Activated gamma-delta T cell (primary cell): ENCODE measurements around the gene CUX1.

Source experiments
- DNase-seq: peaks from one replicate; lab custom pipeline; 2025; lab: John Stamatoyannopoulos, UW

Gene CUX1

GRCh38 chr7:102073931-102074880 lies 256.8 kb downstream of the CUX1 start:
- DNase-seq = no peak

- no peak for DNase-seq
Measured at GRCh38 chr7:102075126-102075525, 257.7 kb downstream of the CUX1 start.

GRCh38 chr7:102075553-102076135 lies 258.2 kb downstream of the CUX1 start:
- no peak for DNase-seq

- DNase-seq = no peak
Measured at GRCh38 chr7:102077081-102077480, 259.7 kb downstream of the CUX1 start.

GRCh38 chr7:102079140-102080018 lies 262.0 kb downstream of the CUX1 start:
- DNase-seq = no peak

GRCh38 chr7:102080019-102080433 lies 262.6 kb downstream of the CUX1 start:
- DNase-seq = no peak

GRCh38 chr7:102080434-102081243 lies 263.2 kb downstream of the CUX1 start:
- DNase-seq = no peak

- no peak for DNase-seq
Measured at GRCh38 chr7:102081244-102081627, 263.8 kb downstream of the CUX1 start.

GRCh38 chr7:102082693-102083368 lies 265.4 kb downstream of the CUX1 start:
- DNase-seq = no peak

- DNase-seq = no peak
Measured at GRCh38 chr7:102085218-102085772, 267.9 kb downstream of the CUX1 start.

GRCh38 chr7:102089175-102090098 lies 272.0 kb downstream of the CUX1 start:
- no peak for DNase-seq

GRCh38 chr7:102093599-102094315 lies 276.3 kb downstream of the CUX1 start:
- DNase-seq = no peak

GRCh38 chr7:102094316-102094650 lies 276.9 kb downstream of the CUX1 start:
- no peak for DNase-seq

- no peak for DNase-seq
Measured at GRCh38 chr7:102095321-102096011, 278.0 kb downstream of the CUX1 start.

GRCh38 chr7:102096012-102096332 lies 278.5 kb downstream of the CUX1 start:
- no peak for DNase-seq

GRCh38 chr7:102096706-102097427 lies 279.4 kb downstream of the CUX1 start:
- no peak for DNase-seq

GRCh38 chr7:102097601-102098161 lies 280.3 kb downstream of the CUX1 start:
- DNase-seq = no peak
